Measurements from ENCODE around the gene TEAD2.

TEAD2 gene

GRCh38 chr19:49362048-49362928 lies at the start of gene TEAD2:
Gene TEAD2, minus strand, starts transcription at chr19:49362416. Its CDS starts 2,341 bp downstream, at chr19:49360075.
- DNase-seq: no peak

- no peak for DNase-seq
Observed at GRCh38 chr19:49411681-49412326, 49.6 kb upstream of the TEAD2 start.

- DNase-seq: no peak
Observed at GRCh38 chr19:49409441-49410029, 47.3 kb upstream of the TEAD2 start.

- DNase-seq: no peak
Observed at GRCh38 chr19:49408816-49409440, 46.7 kb upstream of the TEAD2 start.

GRCh38 chr19:49407482-49408015 lies 45.3 kb upstream of the TEAD2 start:
- no peak for DNase-seq

GRCh38 chr19:49407079-49407478 lies 44.9 kb upstream of the TEAD2 start:
- DNase-seq: no peak

- peak; percentile 48 for DNase-seq
Observed at GRCh38 chr19:49403404-49404187, 41.4 kb upstream of the TEAD2 start.

GRCh38 chr19:49400029-49400428 lies 37.8 kb upstream of the TEAD2 start:
- no peak for DNase-seq

GRCh38 chr19:49398931-49399330 lies 36.7 kb upstream of the TEAD2 start:
- no peak for DNase-seq

- DNase-seq: no peak
Observed at GRCh38 chr19:49398001-49398615, 35.9 kb upstream of the TEAD2 start.

- no peak for DNase-seq
Observed at GRCh38 chr19:49396738-49397505, 34.7 kb upstream of the TEAD2 start.

- no peak for DNase-seq
Observed at GRCh38 chr19:49395581-49396407, 33.6 kb upstream of the TEAD2 start.

- no peak for DNase-seq
Observed at GRCh38 chr19:49393881-49394280, 31.7 kb upstream of the TEAD2 start.

GRCh38 chr19:49391581-49392399 lies 29.6 kb upstream of the TEAD2 start:
- peak; percentile 66 for DNase-seq

- no peak for DNase-seq
Observed at GRCh38 chr19:49390929-49391359, 28.7 kb upstream of the TEAD2 start.

GRCh38 chr19:49390131-49390928 lies 28.1 kb upstream of the TEAD2 start:
- DNase-seq: no peak

- no peak for DNase-seq
Observed at GRCh38 chr19:49389406-49389805, 27.2 kb upstream of the TEAD2 start.

- DNase-seq: no peak
Observed at GRCh38 chr19:49387936-49388372, 25.7 kb upstream of the TEAD2 start, which contains the start of gene KASH5. Gene KASH5, plus strand, starts transcription at chr19:49388249. Its CDS starts 2,635 bp downstream, at chr19:49390884.
